Suprapubic skin (tissue), 3 donors: ENCODE results near the gene PPP6R3.

Experiments used
- CTCF ChIP-seq, 2 donors: fragments of 200-600 bp in 1 of 2; fragments of 450-650 bp in 1 of 2; sonication (generic) in 1 of 2; IDR thresholded peaks; one replicate each; pipeline ENCODE4 v1.5.1; 2016 to 2019; ENCODE audit warnings: antibody characterized with exemption in 2 of 2, mild to moderate bottlenecking in 1 of 2, moderate library complexity in 1 of 2
- EP300 ChIP-seq: sonication (generic); formaldehyde crosslinking; IDR thresholded peaks from one replicate; pipeline ENCODE4 v1.6.1; 2017; ENCODE audit warnings: antibody characterized with exemption
- POLR2A ChIP-seq, 2 donors: fragments of 450-650 bp; IDR thresholded peaks; one replicate each; pipeline ENCODE4 v1.6.1; 2017; ENCODE audit warnings: antibody characterized with exemption in 2 of 2, mild to moderate bottlenecking in 2 of 2, moderate library complexity in 2 of 2

GRCh38 chr11:68461575-68461917 is 994 bp downstream of the PPP6R3 start:
- TF ChIP-seq POLR2A (IDR thresholded peaks at IDR 0.05) (no peak), CTCF (IDR thresholded peaks at IDR 0.05) (no peak), EP300 (no peak)
